HEK293 (cell line): ENCODE results near the gene FAM89B.

Source experiments
- CTCF ChIA-PET: fragments of 350-600 bp; formaldehyde crosslinking; extraction: SDS; loops from one replicate; lab custom pipeline; 2021; ENCODE audit warnings: antibody characterized with exemption; lab: Yijun Ruan, JAX
- POLR2A ChIA-PET: fragments of 300-600 bp; formaldehyde crosslinking; extraction: SDS; loops from one replicate; lab custom pipeline; 2020; ENCODE audit warnings: antibody characterized with exemption, inconsistent platforms; lab: Yijun Ruan, JAX
- H3K27ac ChIP-seq: fragments of 200-500 bp; sonication (Bioruptor generic); 2 replicates; pipeline ENCODE4 v1.5.1; 2014; ENCODE audit warnings: low read depth, low read length, control low read depth, inconsistent platforms; ENCODE audit errors: extremely low read depth
- H3K36me3 ChIP-seq, 2 experiments: fragments of 200-500 bp in 1 of 2; sonication (Bioruptor generic) in 1 of 2; 1 replicate in 1 of 2; 2 replicates in 1 of 2; pipeline ENCODE4 v1.5.1; 2014 to 2017; ENCODE audit warnings: inconsistent platforms in 2 of 2, low read length in 2 of 2; ENCODE audit not compliant: control insufficient read depth in 2 of 2, insufficient read depth in 1 of 2
- H3K4me1 ChIP-seq: fragments of 200-500 bp; sonication (Bioruptor generic); 2 replicates; pipeline ENCODE4 v1.5.1; 2014; ENCODE audit warnings: mild to moderate bottlenecking, low read length, inconsistent platforms; ENCODE audit not compliant: control insufficient read depth, insufficient read depth
- H3K4me3 ChIP-seq: 2 replicates; pipeline ENCODE4 v1.5.1; 2011; ENCODE audit warnings: low read depth, mild to moderate bottlenecking, control low read depth, low read length, moderate library complexity
- H3K9me3 ChIP-seq: fragments of 200-500 bp; sonication (Bioruptor generic); 2 replicates; pipeline ENCODE4 v1.5.1; 2014; ENCODE audit warnings: low read depth, low read length, inconsistent platforms; ENCODE audit not compliant: control insufficient read depth, insufficient read depth
- SP7 ChIP-seq: fragments of 450-650 bp; formaldehyde crosslinking; IDR thresholded peaks from 2 replicates; pipeline ENCODE4 v1.5.1; 2016; ENCODE audit warnings: missing biosample characterization, missing genetic modification characterization
- ZBTB10 ChIP-seq: fragments of 450-650 bp; formaldehyde crosslinking; IDR thresholded peaks from 2 replicates; pipeline ENCODE4 v1.5.1; 2016; ENCODE audit warnings: missing biosample characterization, missing genetic modification characterization
- ZBTB26 ChIP-seq: fragments of 450-650 bp; formaldehyde crosslinking; optimal IDR thresholded peaks from 2 replicates; pipeline ENCODE3; 2016; ENCODE audit warnings: missing biosample characterization, mild to moderate bottlenecking, missing genetic modification characterization
- ZBTB48 ChIP-seq: fragments of 450-650 bp; formaldehyde crosslinking; IDR thresholded peaks from 2 replicates; pipeline ENCODE4 v1.5.1; 2016; ENCODE audit warnings: missing biosample characterization, missing genetic modification characterization
- ZBTB8A ChIP-seq: fragments of 450-650 bp; formaldehyde crosslinking; IDR thresholded peaks from 2 replicates; pipeline ENCODE4 v1.5.1; 2016; ENCODE audit warnings: missing biosample characterization, missing genetic modification characterization
- ZFP37 ChIP-seq: fragments of 450-650 bp; formaldehyde crosslinking; IDR thresholded peaks from 2 replicates; pipeline ENCODE4 v1.5.1; 2016; ENCODE audit warnings: missing biosample characterization, missing genetic modification characterization
- ZNF140 ChIP-seq: fragments of 450-650 bp; formaldehyde crosslinking; IDR thresholded peaks from 2 replicates; pipeline ENCODE4 v1.5.1; 2016; ENCODE audit warnings: missing biosample characterization, missing genetic modification characterization
- ZNF354C ChIP-seq: fragments of 450-650 bp; formaldehyde crosslinking; IDR thresholded peaks from 2 replicates; pipeline ENCODE4 v1.5.1; 2016; ENCODE audit warnings: missing biosample characterization, missing genetic modification characterization, low read depth, borderline replicate concordance
- ZNF426 ChIP-seq: fragments of 450-650 bp; formaldehyde crosslinking; IDR thresholded peaks from 2 replicates; pipeline ENCODE4 v1.5.1; 2017; ENCODE audit warnings: missing biosample characterization, missing genetic modification characterization, mild to moderate bottlenecking, inconsistent platforms, moderate library complexity
- ZNF555 ChIP-seq: fragments of 450-650 bp; formaldehyde crosslinking; conservative IDR thresholded peaks from 2 replicates; pipeline ENCODE4 v1.5.1; 2017; ENCODE audit warnings: missing biosample characterization, mild to moderate bottlenecking, missing genetic modification characterization, inconsistent platforms
- ZNF692 ChIP-seq: fragments of 450-650 bp; formaldehyde crosslinking; IDR thresholded peaks from 2 replicates; pipeline ENCODE4 v1.5.1; 2016; ENCODE audit warnings: missing biosample characterization, missing genetic modification characterization

Gene FAM89B

GRCh38 chr11:65524741-65525545 lies 47.4 kb upstream of the FAM89B start, which contains the start of gene SCYL1 (continued):
- TF ChIP-seq ZNF692: peak; percentile 57
- TF ChIP-seq ZBTB26 (tag by site-specific recombination): peak; percentile 35
- no peak for TF ChIP-seq ZNF140
- TF ChIP-seq, all 188 proteins: peak for 29

GRCh38 chr11:65525546-65526480 lies 46.5 kb upstream of the FAM89B start:
- peak overlapping the region; percentile 81 for H3K27ac ChIP-seq
- peak; percentile 28; the same call in 1 of the 2 replicates for TF ChIP-seq ZBTB48 (tag by site-specific recombination)
- TF ChIP-seq ZNF426 (tag by site-specific recombination): no peak
- peak; percentile 74 for TF ChIP-seq ZBTB10 (tag by site-specific recombination)
- TF ChIP-seq ZFP37 (tag by site-specific recombination): 0 out of 2 replicates have a peak, but pooled peaks have one; percentile 2
- TF ChIP-seq, all 188 proteins: peak for 3
- H3K36me3 ChIP-seq: peaks cover 0 to 49% of the 10 kb centered on the region in 2 experiments; a peak in 1 of 3 replicates
- peaks cover 4% of the 10 kb centered on the region; the same call in 1 of the 2 replicates for H3K4me1 ChIP-seq
- H3K9me3 ChIP-seq: no peaks in the 10 kb centered on the region
- H3K4me3 ChIP-seq: peak overlapping the region; percentile 82
- CTCF ChIA-PET: interaction anchor here (1.0 to 2.5 kb wide), 3 partner anchors 15 to 68 kb away, joined by 3 to 11 read pairs (median 11); no protein-coding TSS in a partner anchor
- POLR2A ChIA-PET: interaction anchor here (0.6 to 2.3 kb wide), 16 partner anchors 9 to 264 kb away, joined by 3 to 11 read pairs (median 4); partner anchors contain the start of genes FRMD8, MALAT1, MAP3K11 and NEAT1

GRCh38 chr11:65526744-65527143 lies 45.6 kb upstream of the FAM89B start:
- TF ChIP-seq ZNF555 (tag by site-specific recombination): no peak
- no peak for TF ChIP-seq ZNF354C
- no peak for TF ChIP-seq SP7 (tag by site-specific recombination)
- no peak for TF ChIP-seq ZBTB8A (tag by site-specific recombination)
- CTCF ChIA-PET: interaction anchor here (0.7 to 2.5 kb wide), 3 partner anchors 25 to 96 kb away, joined by 3 to 11 read pairs (median 4); no protein-coding TSS in a partner anchor
- Histone ChIP-seq H3K9me3 (no peaks in the 10 kb centered on the region), H3K4me3 (no peak overlapping the region), H3K27ac (no peak overlapping the region), H3K36me3 (peaks cover 0 to 58% of the 10 kb centered on the region in 2 experiments; a peak in 1 of 3 replicates), H3K4me1 (peaks cover 4% of the 10 kb centered on the region; the same call in 1 of the 2 replicates)
- POLR2A ChIA-PET: interaction anchor here (1.0 to 1.2 kb wide), 3 partner anchors 12 to 43 kb away, joined by 3 to 6 read pairs (median 4); partner anchors contain the start of gene ZNRD2
